NCI-H1930 (cell line): ENCODE measurements around the gene CDX1.

Experiments
- DNase-seq, 2 experiments: peaks; one replicate each; lab custom pipeline; 2025; lab: John Stamatoyannopoulos, UW

Gene CDX1

GRCh38 chr5:150184006-150184405 lies 17.4 kb downstream of the CDX1 start:
- no peak for DNase-seq

GRCh38 chr5:150184990-150185912 lies 18.7 kb downstream of the CDX1 start:
- no peak for DNase-seq

GRCh38 chr5:150186137-150186536 lies 19.6 kb downstream of the CDX1 start:
- no peak for DNase-seq

GRCh38 chr5:150186897-150187296 lies 20.3 kb downstream of the CDX1 start:
- no peak for DNase-seq

- no peak for DNase-seq
Observed at GRCh38 chr5:150188146-150188842, 21.7 kb downstream of the CDX1 start.

GRCh38 chr5:150189326-150189725 lies 22.7 kb downstream of the CDX1 start:
- DNase-seq: no peak

GRCh38 chr5:150189728-150190502 lies 23.3 kb downstream of the CDX1 start, which contains the start of gene SLC6A7:
Gene SLC6A7 (plus strand): TSS chr5:150190062. CDS start chr5:150190328, 266 bp downstream.
- DNase-seq: no peak

GRCh38 chr5:150190503-150190979 lies 24.0 kb downstream of the CDX1 start:
- no peak for DNase-seq

GRCh38 chr5:150190987-150191386 lies 24.4 kb downstream of the CDX1 start:
- no peak for DNase-seq

- no peak for DNase-seq
Observed at GRCh38 chr5:150192462-150192861, 25.9 kb downstream of the CDX1 start.

- DNase-seq: no peak
Observed at GRCh38 chr5:150195736-150196485, 29.3 kb downstream of the CDX1 start.

GRCh38 chr5:150196514-150196913 lies 29.9 kb downstream of the CDX1 start:
- DNase-seq: no peak

GRCh38 chr5:150196986-150197385 lies 30.4 kb downstream of the CDX1 start:
- DNase-seq: no peak

GRCh38 chr5:150197476-150197875 lies 30.9 kb downstream of the CDX1 start:
- no peak for DNase-seq

- no peak for DNase-seq
Observed at GRCh38 chr5:150202501-150202900, 35.9 kb downstream of the CDX1 start.

GRCh38 chr5:150203832-150204589 lies 37.4 kb downstream of the CDX1 start:
- no peak for DNase-seq

- DNase-seq: no peak
Observed at GRCh38 chr5:150204590-150204960, 38.0 kb downstream of the CDX1 start.

- DNase-seq: no peak
Observed at GRCh38 chr5:150206098-150206778, 39.7 kb downstream of the CDX1 start.

GRCh38 chr5:150206779-150207115 lies 40.2 kb downstream of the CDX1 start:
- no peak for DNase-seq
